SHP77 (cell line): Measurements from ENCODE around the gene FAM20C.
"Not testable (repeated sequence)": the region's sequence is repeated elsewhere in the genome, so short reads cannot be mapped to it uniquely, and the experiment has no call there.

ENCODE experiments used
- DNase-seq, 2 experiments: peaks; one replicate each; lab custom pipeline; 2025; lab: John Stamatoyannopoulos, UW

Gene FAM20C

DNA sequence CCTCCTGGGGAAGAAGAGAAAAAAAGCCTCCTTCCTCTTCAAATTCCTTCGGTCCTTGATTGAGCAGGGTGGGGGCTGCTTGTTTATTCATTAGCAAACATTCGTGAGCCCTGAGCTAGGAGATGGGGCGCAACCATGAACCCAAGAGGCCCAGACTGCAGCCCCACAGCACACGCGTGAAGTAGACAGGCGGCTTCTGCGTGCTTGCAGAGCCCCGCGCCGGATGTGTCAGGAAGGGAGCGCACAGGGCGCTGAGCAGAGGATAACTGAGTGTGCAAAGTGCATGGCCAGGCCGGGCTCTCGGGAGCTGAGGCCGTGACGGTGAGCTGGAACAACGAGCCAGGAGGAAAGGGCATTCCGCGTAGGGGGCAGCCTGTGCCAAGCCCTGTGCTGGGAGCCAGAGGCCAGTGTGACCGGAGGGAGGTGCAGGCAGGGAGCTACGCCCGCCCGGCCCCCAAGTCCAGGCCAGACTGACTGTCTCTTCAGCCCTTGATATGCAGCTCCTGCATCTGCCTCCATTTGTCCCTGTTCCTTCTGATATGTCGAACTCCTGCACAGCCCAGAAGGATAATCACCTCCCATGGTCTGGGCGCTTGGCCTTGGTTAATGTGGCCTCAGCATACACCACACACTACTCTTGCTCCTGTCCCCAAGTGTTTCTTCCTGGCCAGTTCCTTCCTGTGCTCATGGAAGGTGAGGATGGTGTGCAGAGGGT is 102.2 kb downstream of the FAM20C start:
- DNase-seq, result no peak

- no peak for DNase-seq
Observed at GRCh38 chr7:295155-296154, 103.1 kb downstream of the FAM20C start.

DNA sequence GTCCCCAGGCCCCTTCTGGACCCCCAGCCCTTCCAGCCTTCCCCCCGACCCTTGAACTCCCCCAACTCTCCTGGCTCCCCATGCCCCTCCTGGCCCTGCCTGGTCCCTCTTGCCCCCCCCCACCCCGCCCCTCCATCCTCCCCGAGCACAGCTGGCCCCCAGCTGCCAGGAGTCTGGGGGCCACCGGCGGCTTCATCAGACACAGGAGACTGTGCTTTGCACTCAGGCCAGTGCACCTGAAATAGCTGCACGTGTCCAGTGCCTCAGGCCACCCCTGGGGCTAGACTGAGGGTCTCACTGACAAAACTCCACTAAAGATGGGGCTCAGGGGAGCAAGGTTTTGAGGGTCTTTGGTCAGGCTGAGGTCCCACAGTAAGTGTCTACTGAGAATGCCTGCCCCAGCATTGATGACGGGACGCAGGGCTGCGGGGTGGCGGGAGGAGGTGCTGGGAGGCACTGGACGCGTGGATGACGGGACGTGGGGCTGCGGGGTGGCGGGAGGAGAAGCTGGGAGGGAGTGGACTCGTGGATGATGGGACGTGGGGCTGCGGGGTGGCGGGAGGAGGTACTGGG is 104.1 kb downstream of the FAM20C start:
- DNase-seq, result no peak

GRCh38 chr7:297141-297540 is 104.8 kb downstream of the FAM20C start:
- DNase-seq, result not testable (repeated sequence)

DNA sequence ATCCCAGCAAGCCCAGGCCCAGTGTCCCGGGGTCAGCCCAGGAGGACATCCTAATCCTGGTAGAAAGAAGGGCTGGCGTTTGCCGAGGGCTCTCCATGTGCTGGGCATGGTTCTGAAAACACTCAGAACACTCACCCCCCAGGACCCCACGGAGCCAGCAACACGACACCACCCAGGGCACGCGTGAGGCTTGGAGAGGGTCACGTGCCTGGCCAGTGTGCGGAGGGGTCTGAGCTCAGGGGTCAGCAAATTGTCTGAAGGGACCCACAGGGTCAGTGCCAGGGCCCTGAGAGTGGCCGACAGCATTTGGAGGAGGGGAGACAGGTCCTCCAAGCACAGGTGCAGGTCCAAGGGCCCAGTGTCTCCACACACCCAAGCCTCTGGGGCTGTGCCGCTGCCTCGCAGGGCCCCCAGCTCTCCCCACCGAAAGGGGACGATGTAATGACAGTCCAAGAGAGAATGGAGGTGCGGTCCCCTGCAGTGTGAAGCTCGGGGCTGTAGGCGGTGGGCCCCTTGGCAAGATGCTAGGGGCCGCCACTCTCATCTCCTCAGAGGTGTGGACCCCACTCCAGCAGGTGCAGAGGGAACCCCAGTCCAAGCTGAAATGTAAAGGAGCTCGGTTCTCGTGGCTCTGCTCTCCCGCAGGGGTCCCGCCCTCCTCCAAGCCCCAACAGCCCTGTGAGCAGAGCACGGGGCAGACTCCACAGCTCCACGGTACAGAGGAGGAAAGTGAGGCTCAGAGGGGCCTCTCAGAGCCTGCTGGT is 105.4 kb downstream of the FAM20C start:
- DNase-seq, result no peak

DNA sequence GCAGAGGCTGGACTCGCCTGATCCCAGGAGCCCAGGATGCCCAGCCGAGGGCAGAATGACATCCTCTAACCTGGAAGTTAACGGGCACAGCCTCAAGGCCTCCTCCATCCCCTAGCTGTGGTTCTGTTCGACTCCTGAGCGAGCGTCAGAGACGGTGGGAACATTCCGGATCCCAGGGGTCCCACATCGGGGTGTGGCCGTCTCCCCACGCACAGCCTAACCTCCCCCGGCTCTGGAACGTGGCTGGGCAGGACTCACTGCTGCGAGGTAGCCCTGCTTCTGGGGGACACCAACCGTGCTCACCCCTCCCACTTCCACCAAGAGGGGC is 106.0 kb downstream of the FAM20C start:
- DNase-seq, result no peak

DNA sequence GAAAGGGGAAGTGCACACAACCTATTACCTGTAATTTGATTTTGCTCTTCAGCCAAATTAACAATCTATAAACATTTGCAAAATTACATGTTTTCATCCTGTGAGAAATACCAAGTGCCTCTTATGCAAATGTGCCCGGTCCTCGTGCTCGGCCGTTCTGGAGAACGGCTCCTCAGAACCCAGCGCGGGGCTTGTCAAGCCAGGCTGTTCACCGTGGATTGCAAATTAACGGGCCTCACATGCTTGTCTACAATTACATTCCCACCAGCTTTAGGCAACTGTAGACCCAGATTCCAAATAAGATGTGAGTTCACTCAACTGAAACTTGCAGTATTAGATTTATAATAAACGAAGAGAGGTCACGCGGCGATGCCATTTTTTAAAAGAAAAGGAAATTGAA is 106.4 kb downstream of the FAM20C start:
- no peak for DNase-seq

GRCh38 chr7:299169-299568 is 106.8 kb downstream of the FAM20C start:
- no peak for DNase-seq

DNA sequence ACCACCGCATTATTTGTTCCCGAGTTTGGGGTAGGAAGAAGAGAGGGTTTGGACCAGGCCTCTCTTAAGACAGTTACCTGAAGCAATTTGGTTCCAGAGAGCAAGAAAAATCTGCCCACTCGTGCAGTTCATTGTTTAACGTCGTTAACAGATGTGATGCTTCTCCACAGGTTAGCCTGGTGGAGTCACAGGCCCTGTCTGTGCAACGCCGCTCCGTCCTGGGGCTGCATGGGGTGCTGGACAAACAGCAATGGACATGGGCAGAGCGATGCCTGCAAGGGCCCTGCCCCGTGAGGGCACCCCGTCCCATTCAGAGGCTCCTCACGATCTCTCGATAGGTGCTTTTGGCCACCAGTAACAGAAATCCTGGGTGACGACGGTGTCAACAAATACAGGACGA is 107.3 kb downstream of the FAM20C start:
- no peak for DNase-seq

- no peak for DNase-seq
Observed at GRCh38 chr7:300048-300447, 107.7 kb downstream of the FAM20C start.

GRCh38 chr7:300546-301290 is 108.3 kb downstream of the FAM20C start:
- DNase-seq, result no peak

DNA sequence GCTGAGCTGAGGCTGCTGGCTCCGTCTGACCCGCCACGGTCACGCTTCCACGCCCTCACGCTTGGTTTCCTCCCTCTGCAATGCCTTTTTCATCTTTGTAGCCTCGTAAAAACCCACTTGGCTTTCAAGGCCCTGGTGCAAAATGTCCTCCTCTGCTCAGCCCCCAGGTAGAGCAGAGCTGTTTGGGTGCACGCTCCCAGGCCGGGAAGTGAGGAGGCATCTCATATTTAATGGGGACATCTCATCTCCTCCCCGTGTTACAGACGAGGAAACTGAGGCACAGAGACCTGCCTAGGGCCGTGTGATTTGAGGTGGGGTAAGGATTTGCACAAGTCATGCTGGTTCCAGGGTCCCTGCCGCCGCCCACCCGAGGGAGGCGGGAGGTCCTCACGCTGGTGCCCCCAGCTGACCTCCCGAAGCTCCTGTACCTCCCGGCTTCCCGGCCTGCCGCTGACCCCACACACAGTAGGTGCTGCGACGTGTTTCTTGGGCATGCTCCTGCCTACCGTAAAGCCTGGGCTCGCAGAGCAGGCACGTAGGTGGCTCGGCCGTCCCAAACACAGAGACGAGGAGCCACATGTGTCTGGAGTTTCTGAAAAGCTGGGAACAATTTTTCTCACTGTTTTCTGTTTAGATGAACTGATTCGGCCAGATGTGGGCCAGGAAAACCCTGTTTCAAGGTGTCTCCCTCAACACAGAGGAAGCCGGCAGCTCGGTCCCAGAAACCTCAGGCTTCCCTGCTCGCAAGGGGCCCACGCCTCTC is 109.1 kb downstream of the FAM20C start:
- no peak for DNase-seq

DNA sequence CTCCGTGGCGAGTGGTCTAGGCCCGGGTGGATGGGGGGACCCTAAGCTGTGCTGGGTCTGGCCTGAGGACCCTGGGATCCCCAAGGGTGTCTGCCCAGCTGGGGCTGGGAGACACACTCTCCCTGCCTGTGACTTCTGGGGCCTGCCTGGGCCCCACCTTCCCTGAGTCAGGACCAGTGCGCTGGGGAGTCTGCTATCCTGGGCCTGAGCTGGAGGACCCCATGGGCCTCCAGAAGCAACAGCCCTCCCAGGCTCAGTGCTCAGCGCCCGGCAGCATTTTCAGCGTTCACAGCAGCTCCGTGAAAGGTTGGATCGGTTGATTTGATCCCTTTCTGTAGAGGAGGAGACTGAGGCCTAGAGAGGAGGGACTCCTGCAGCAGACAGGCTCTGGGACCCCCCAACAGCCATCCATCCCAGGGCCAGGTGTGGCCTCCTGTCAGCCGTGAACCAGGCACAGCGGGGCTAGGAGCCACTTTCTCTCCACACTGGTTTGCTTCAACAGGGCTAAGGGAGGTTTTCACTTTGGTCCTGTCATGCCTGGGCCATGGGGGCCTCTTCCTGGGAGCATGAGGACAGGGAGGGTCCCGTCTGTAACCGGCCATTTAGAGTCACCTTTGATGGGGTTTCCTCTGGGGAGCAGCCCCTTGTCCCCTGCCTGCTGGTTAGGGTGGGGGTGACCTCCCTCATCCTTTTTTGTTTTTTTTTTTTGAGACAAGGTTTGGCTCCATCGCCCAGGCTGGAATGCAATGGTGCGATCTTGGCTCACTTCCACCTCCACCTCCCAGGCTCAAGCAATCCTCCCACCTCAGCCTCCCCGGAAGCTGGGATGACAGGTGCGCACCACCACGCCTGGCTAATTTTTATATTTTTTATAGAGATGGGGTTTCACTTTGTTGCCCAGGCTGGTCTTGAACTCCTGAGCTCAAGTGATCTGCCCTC is 110.0 kb downstream of the FAM20C start:
- no peak for DNase-seq

DNA sequence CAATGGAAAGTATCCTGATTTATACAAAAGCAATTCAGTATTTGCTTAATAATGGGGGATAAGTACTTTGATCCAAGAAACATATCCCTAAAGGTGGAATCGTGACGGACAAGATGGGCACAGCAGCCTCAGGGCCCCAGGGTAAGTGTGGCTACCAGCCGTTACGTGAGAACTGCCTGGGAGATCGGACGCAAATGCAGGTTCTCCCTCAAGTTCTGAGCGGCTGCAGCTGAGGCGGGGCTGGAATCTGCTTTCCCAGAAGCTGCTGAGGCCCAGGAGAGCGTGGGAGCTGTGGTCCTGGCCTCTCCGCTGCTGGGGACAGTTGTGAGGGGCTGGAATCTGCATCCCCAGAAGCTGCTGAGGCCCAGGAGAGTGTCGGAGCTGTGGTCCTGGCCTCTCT is 111.1 kb downstream of the FAM20C start:
- DNase-seq, result no peak

GRCh38 chr7:303884-304573 is 111.7 kb downstream of the FAM20C start:
- DNase-seq, result no peak

DNA sequence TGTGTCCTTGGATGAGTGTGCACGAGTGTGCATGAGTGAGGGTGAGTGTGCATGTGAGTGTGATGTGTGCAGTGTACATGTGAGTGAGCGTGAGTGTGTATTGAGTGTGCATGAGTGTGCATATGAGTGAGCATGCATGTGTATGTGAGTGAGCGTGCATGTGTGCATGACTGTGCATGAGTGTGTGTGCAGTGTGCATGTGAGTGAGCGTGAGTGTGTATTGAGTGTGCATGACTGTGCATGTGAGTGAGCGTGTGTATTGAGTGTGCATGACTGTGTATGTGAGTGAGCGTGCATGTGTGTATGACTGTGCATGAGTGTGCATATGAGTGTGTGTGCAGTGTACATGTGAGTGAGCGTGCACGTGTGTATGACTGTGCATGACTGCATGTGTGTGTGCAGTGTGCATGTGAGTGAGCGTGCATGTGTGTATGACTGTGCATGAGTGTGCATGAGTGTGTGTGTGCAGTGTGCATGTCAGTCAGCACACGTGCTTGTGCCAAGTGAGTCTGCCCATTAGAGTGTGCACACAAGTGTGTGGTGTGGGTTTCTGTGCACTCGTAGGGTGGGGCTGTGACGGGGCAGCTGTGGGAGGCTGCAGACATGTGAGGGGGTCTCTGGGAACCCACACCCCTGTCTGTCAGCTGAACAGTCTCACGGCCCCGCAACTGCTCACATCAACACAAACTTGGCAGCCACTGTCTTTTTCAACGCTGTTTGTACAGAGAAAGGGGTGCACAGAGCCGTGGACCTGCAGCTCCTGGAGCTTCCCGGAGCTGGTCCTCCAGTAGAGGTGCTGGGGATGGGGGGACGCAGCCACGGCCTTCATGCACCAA is 112.4 kb downstream of the FAM20C start:
- DNase-seq, result no peak

GRCh38 chr7:305410-306151 is 113.2 kb downstream of the FAM20C start:
- no peak for DNase-seq
